Colonic mucosa (tissue), 4 donors: ENCODE measurements around the gene FGD4. TPM values are rescaled to one million over a fixed set of nuclear protein-coding genes. Genes with fewer than 3 reads are reported as not detected.

Source experiments
- DNase-seq: peaks from one replicate; pipeline ENCODE4 v3.0.0-alpha.2; 2020
- H3K27ac ChIP-seq: fragments of 200-600 bp; one replicate; pipeline ENCODE4 v1.8.0; 2021
- H3K27me3 ChIP-seq: fragments of 200-600 bp; one replicate; pipeline ENCODE4 v1.8.0; 2021
- H3K36me3 ChIP-seq: fragments of 200-600 bp; one replicate; pipeline ENCODE4 v1.8.0; 2021
- H3K4me1 ChIP-seq: fragments of 200-600 bp; one replicate; pipeline ENCODE4 v1.8.0; 2021; ENCODE audit warnings: mild to moderate bottlenecking
- H3K4me3 ChIP-seq: fragments of 200-600 bp; one replicate; pipeline ENCODE4 v1.8.0; 2021
- H3K9ac ChIP-seq, 2 donors: one replicate each; pipeline ENCODE4 v1.7.0; 2013; ENCODE audit warnings: control low read depth in 2 of 2, low read depth in 2 of 2, low read length in 2 of 2
- H3K9me3 ChIP-seq: fragments of 200-600 bp; one replicate; pipeline ENCODE4 v1.8.0; 2021
- CTCF ChIP-seq: fragments of 200-600 bp; IDR thresholded peaks from one replicate; pipeline ENCODE4 v1.8.0; 2022; ENCODE audit warnings: antibody characterized with exemption, mild to moderate bottlenecking
- intact Hi-C: fragments of 100-400 bp; cut with DNase I; formaldehyde crosslinking; loops from one replicate; pipeline ENCODE4 v1.14.1; 2022
- total RNA-seq, 2 donors: library from RNA; stranded (reverse); fragmentation: NEBNext Ultra II Directional in 1 of 2; extraction: Animal tissue kit (Norgen Biotek cat#: 25700) in 1 of 2; gene quantifications; one replicate each; pipeline ENCODE4 v1.2.1, GENCODE V29; 2021
- donor health status: healthy.
- donor health status: DM: no; HTN: no; CAD: no.
- donor health status: DM: no; HTN: no; CAD: no.

FGD4 gene
- total RNA-seq, 2 donors from 2014 or later, result 38.4 to 47.6 TPM

- no peak for TF ChIP-seq CTCF
- Histone ChIP-seq H3K9ac (no peak overlapping the region), H3K4me1 (no peaks in the 10 kb centered on the region), H3K27ac (no peak overlapping the region), H3K27me3 (no peaks in the 10 kb centered on the region), H3K4me3 (no peak overlapping the region), H3K36me3 (no peaks in the 10 kb centered on the region), H3K9me3 (no peaks in the 10 kb centered on the region)
- intact Hi-C loops, result no loop called here
- no peak for DNase-seq
Measured at GRCh38 chr12:32546272-32546671, 146.9 kb downstream of the FGD4 start.

GRCh38 chr12:32548691-32549281 is 149.4 kb downstream of the FGD4 start:
- Histone ChIP-seq H3K27ac (peak overlapping the region; percentile 40), H3K9ac (no peak overlapping the region), H3K36me3 (no peaks in the 10 kb centered on the region), H3K27me3 (no peaks in the 10 kb centered on the region), H3K9me3 (no peaks in the 10 kb centered on the region), H3K4me1 (no peaks in the 10 kb centered on the region), H3K4me3 (no peak overlapping the region)
- TF ChIP-seq CTCF, result no peak
- intact Hi-C loops, result no loop called here
- DNase-seq, result no peak

- H3K9me3 ChIP-seq, result no peaks in the 10 kb centered on the region
- H3K4me3 ChIP-seq, result no peak overlapping the region
- no peaks in the 10 kb centered on the region for H3K27me3 ChIP-seq
- H3K27ac ChIP-seq, result peak overlapping the region; percentile 40
- DNase-seq, result no peak
- intact Hi-C loops, result no loop called here
- no peak for TF ChIP-seq CTCF
- H3K4me1 ChIP-seq, result no peaks in the 10 kb centered on the region
- no peak overlapping the region for H3K9ac ChIP-seq
- no peaks in the 10 kb centered on the region for H3K36me3 ChIP-seq
Measured at GRCh38 chr12:32549675-32550079, 150.3 kb downstream of the FGD4 start.

GRCh38 chr12:32551058-32551457 is 151.7 kb downstream of the FGD4 start:
- intact Hi-C loops, result no loop called here
- DNase-seq, result no peak
- Histone ChIP-seq H3K4me1 (no peaks in the 10 kb centered on the region), H3K9me3 (no peaks in the 10 kb centered on the region), H3K36me3 (no peaks in the 10 kb centered on the region), H3K27me3 (no peaks in the 10 kb centered on the region), H3K9ac (no peak overlapping the region), H3K27ac (no peak overlapping the region), H3K4me3 (no peak overlapping the region)
- TF ChIP-seq CTCF, result no peak

- Histone ChIP-seq H3K4me3 (no peak overlapping the region), H3K9me3 (no peaks in the 10 kb centered on the region), H3K36me3 (no peaks in the 10 kb centered on the region), H3K9ac (no peak overlapping the region), H3K27me3 (no peaks in the 10 kb centered on the region), H3K4me1 (no peaks in the 10 kb centered on the region), H3K27ac (peak overlapping the region; percentile 18)
- intact Hi-C loops, result no loop called here
- no peak for DNase-seq
- no peak for TF ChIP-seq CTCF
Measured at GRCh38 chr12:32558903-32559302, 159.5 kb downstream of the FGD4 start.
